Measurements from ENCODE around the gene PLA2G4E. TPM values are rescaled to one million over a fixed set of nuclear protein-coding genes. Genes with fewer than 3 reads are reported as not detected.

PLA2G4E gene
- total RNA-seq, 1 donor, result not detected

DNA sequence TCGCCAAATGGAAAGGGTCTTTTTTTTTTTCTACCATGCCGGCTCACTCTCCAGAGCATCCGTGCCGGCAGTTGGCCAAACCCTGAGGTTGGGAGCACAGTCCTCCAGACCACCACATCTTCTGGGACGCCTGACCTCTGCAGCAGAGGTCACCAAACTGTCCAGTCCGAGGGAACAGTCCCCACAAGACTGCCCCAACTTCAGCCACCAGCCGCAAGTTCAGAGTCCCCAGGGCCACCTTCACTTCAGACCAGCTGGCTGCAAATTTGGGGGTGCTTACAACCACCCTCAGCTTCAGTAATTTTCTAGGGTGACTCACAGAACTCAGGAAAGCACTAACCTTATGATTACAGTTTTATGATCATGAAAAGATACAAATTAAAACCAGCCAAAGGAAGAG is 44.6 kb upstream of the PLA2G4E start:
- no peak overlapping the region for H3K4me3 ChIP-seq (ENCODE audit: low read depth, low read length)
- no peak for TF ChIP-seq CTCF (IDR thresholded peaks at IDR 0.05; ENCODE audit: insufficient read depth, low read depth, low read length)
- DNase-seq (ENCODE audit: low read depth), result no peak

GRCh38 chr15:42065033-42065432 is 44.2 kb upstream of the PLA2G4E start:
- no peak for TF ChIP-seq CTCF (IDR thresholded peaks at IDR 0.05; ENCODE audit: insufficient read depth, low read depth, low read length)
- H3K4me3 ChIP-seq (ENCODE audit: low read depth, low read length), result no peak overlapping the region
- no peak for DNase-seq (ENCODE audit: low read depth)

DNA sequence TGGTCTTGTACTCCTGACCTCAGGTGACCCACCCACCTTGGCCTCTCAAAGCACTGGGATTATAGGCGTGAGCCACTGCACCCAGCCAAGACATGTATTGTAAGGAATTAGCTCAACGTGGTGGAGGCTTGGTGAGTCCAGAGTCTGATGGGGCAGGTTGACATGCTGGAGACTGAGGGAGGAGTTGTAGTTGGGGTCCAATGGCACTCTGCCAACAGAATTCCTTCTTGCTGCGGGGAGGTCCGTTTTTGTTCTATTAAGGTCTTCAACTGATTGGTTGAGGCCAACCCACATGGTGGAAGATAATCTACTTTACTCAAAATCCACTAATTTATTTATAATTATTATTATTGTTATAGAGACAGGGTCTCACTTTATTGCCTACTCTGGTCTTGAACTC is 43.4 kb upstream of the PLA2G4E start:
- H3K4me3 ChIP-seq (ENCODE audit: low read depth, low read length), result no peak overlapping the region
- TF ChIP-seq CTCF (IDR thresholded peaks at IDR 0.05; ENCODE audit: insufficient read depth, low read depth, low read length), result no peak
- DNase-seq (ENCODE audit: low read depth), result no peak

GRCh38 chr15:42063122-42063848 is 42.4 kb upstream of the PLA2G4E start:
- no peak overlapping the region for H3K4me3 ChIP-seq (ENCODE audit: low read depth, low read length)
- TF ChIP-seq CTCF (IDR thresholded peaks at IDR 0.05; ENCODE audit: insufficient read depth, low read depth, low read length), result no peak

DNA sequence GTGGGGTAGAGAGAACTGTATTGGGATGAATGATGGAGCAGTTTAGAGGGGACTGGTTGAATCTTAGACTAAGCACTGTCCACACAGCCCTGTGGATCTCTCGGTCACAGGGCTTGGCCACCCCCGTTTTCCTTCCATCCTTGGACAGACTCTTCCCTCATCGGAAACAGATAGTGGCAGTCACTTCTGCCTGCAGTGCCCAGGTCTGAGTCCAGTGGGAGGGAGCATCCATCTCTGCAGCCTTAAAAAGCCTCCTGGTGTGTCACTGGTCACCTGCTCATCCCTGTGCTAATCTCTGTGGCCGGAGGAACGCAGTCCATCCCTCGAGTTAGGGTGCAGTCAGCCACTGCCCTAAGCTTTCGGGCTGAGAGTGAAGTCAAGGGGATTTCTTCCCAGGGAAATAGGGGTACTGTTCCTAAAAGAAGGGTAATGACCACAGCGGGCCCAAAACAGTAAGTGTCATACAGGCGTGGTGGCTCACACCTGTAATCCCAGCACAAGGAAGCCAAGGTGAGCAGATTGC is 41.5 kb upstream of the PLA2G4E start:
- TF ChIP-seq CTCF (IDR thresholded peaks at IDR 0.05; ENCODE audit: insufficient read depth, low read depth, low read length), result no peak
- H3K4me3 ChIP-seq (ENCODE audit: low read depth, low read length), result no peak overlapping the region
- no peak for DNase-seq (ENCODE audit: low read depth)

More at GRCh38 chr15:42063122-42063848, 42.4 kb upstream of the PLA2G4E start:
- DNase-seq (ENCODE audit: low read depth), result no peak

DNA sequence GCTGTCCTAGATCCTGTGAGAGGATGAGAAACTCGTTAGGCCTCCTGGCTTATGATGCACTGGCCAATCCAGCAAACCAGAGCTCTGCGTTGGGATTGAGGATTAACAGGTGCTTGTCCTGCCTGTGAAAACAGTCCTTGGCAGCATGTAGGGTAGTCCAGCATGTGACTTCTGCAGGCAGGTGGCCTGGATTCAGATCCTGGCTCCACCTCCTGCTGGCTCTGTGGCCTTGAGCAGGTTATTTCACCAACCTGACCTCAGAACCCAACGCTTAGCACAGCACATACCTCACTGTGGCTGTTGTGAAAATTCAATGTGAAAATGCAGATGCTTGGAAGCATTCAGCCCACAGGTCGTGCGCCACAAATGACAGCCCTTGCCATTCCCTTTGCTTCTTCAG is 40.0 kb upstream of the PLA2G4E start:
- H3K4me3 ChIP-seq (ENCODE audit: low read depth, low read length), result no peak overlapping the region
- TF ChIP-seq CTCF (IDR thresholded peaks at IDR 0.05; ENCODE audit: insufficient read depth, low read depth, low read length), result no peak
- DNase-seq (ENCODE audit: low read depth), result no peak

DNA sequence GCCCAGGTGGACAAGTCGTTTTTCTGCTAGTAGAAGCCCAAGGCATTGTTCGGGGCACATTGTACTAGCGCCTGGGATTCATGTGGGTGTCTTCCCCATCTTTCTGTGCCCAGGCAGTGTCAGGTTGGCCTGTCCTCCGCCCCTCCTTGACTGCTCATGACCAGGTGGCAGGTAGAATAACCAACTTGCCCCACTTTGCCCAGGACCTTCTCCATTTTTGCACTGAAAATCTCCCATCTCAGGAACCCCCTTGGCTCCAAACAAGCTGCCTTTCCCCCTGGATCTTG is 39.6 kb upstream of the PLA2G4E start:
- no peak for DNase-seq (ENCODE audit: low read depth)
- TF ChIP-seq CTCF (IDR thresholded peaks at IDR 0.05; ENCODE audit: insufficient read depth, low read depth, low read length), result no peak
- no peak overlapping the region for H3K4me3 ChIP-seq (ENCODE audit: low read depth, low read length)

All from fibroblast of villous mesenchyme (primary cell).